SK-N-SH (cell line): ENCODE results near the gene PRR9.

Experiments
- CTCF ChIP-seq: fragments of 200-600 bp; sonication (generic); IDR thresholded peaks from 2 replicates; pipeline ENCODE4 v1.6.1; 2017; ENCODE audit warnings: antibody characterized with exemption, mild to moderate bottlenecking, moderate library complexity
- GABPA ChIP-seq: IDR thresholded peaks from 2 replicates; pipeline ENCODE4 v1.4.0; 2012; ENCODE audit warnings: low read depth, mild to moderate bottlenecking
- POLR2AphosphoS5 ChIP-seq: IDR thresholded peaks from 2 replicates; pipeline ENCODE4 v1.6.1; 2012; ENCODE audit warnings: low read depth, low read length
- TF ChIP-seq, protein P1 (sequence below): fragments of 150-350 bp; IDR thresholded peaks from 2 replicates; pipeline ENCODE4 v1.6.1; 2017; ENCODE audit warnings: antibody characterized with exemption, low read length, low read depth, borderline replicate concordance

GRCh38 chr1:153178922-153179321 is 38.5 kb upstream of the PRR9 start:
- TF ChIP-seq CTCF, result no peak
- TF ChIP-seq, protein P1, sequence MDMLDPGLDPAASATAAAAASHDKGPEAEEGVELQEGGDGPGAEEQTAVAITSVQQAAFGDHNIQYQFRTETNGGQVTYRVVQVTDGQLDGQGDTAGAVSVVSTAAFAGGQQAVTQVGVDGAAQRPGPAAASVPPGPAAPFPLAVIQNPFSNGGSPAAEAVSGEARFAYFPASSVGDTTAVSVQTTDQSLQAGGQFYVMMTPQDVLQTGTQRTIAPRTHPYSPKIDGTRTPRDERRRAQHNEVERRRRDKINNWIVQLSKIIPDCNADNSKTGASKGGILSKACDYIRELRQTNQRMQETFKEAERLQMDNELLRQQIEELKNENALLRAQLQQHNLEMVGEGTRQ, result no peak
- no peak for TF ChIP-seq GABPA
- TF ChIP-seq POLR2AphosphoS5, result no peak
